SU-DHL-6 (cell line): ENCODE measurements around the gene CACNG7.
A peak's percentile ranks its signal among the peaks of the same experiment; 100 is the strongest.

ENCODE experiments used
- CTCF ChIP-seq: fragments of 200-600 bp; sonication (generic); IDR thresholded peaks from one replicate; pipeline ENCODE4 v1.5.1; 2017; ENCODE audit warnings: antibody characterized with exemption, mild to moderate bottlenecking, low read length, moderate library complexity; ENCODE audit not compliant: insufficient read depth, poor library complexity, severe bottlenecking
- EZH2phosphoT487 ChIP-seq: fragments of 200-600 bp; sonication (generic), shearing (Covaris generic); conservative IDR thresholded peaks from 2 replicates; pipeline ENCODE4 v1.6.1; 2018; ENCODE audit warnings: mild to moderate bottlenecking, antibody characterized with exemption, low read length, moderate library complexity, mixed read lengths

GRCh38 chr19:53906211-53907192 lies 2.6 kb upstream of the CACNG7 start:
- TF ChIP-seq CTCF (peak; percentile 51), EZH2phosphoT487 (no peak)
